Ectodermal cell (in vitro differentiated cells): Measurements from ENCODE around the gene MTMR4.

Experiments used
- H3K27ac ChIP-seq: 2 replicates; pipeline ENCODE4 v1.7.0; 2013; ENCODE audit warnings: mild to moderate bottlenecking, low read depth, low read length; ENCODE audit not compliant: insufficient read depth, poor library complexity, severe bottlenecking
- H3K27me3 ChIP-seq: 2 replicates; pipeline ENCODE4 v1.7.0; 2013; ENCODE audit warnings: mild to moderate bottlenecking, low read length; ENCODE audit not compliant: insufficient read depth, control insufficient read depth, poor library complexity, severe bottlenecking
- H3K36me3 ChIP-seq: one replicate; pipeline ENCODE4 v1.7.0; 2013; ENCODE audit warnings: low read length; ENCODE audit not compliant: control insufficient read depth, insufficient read depth
- H3K4me1 ChIP-seq: one replicate; pipeline ENCODE4 v1.7.0; 2013; ENCODE audit warnings: low read length; ENCODE audit not compliant: control insufficient read depth, insufficient read depth
- H3K4me3 ChIP-seq: 2 replicates; pipeline ENCODE4 v1.7.0; 2013; ENCODE audit warnings: low read depth, low read length, control low read depth; ENCODE audit not compliant: insufficient read depth
- H3K9me3 ChIP-seq: 2 replicates; pipeline ENCODE4 v1.7.0; 2013; ENCODE audit warnings: mild to moderate bottlenecking, low read length, moderate library complexity; ENCODE audit not compliant: control insufficient read depth
- WGBS, 2 experiments: methylation state at CpG; one replicate each; pipeline ENCODE4 v1.1.7; 2013; ENCODE audit warnings: missing lambda C conversion rate in 2 of 2; 5-methylcytosine and 5-hydroxymethylcytosine counted together

Gene MTMR4

GRCh38 chr17:58527949-58528348 lies 13.5 kb upstream of the MTMR4 start:
- Histone ChIP-seq H3K27me3 (peaks cover 17% of the 10 kb centered on the region), H3K36me3 (no peaks in the 10 kb centered on the region), H3K9me3 (no peaks in the 10 kb centered on the region), H3K4me1 (peaks cover 29% of the 10 kb centered on the region), H3K4me3 (no peak overlapping the region), H3K27ac (no peak overlapping the region)
- WGBS, 2 experiments: 68 to 82% methylated on average over 3 of the region's 3 CpGs

GRCh38 chr17:58527306-58527705 lies 12.9 kb upstream of the MTMR4 start:
- H3K36me3 ChIP-seq: no peaks in the 10 kb centered on the region
- H3K27me3 ChIP-seq: peaks cover 10% of the 10 kb centered on the region
- H3K9me3 ChIP-seq: no peaks in the 10 kb centered on the region
- H3K4me1 ChIP-seq: peaks cover 29% of the 10 kb centered on the region
- no peak overlapping the region for H3K4me3 ChIP-seq
- H3K27ac ChIP-seq: no peak overlapping the region
- 82 to 90% methylated on average over 1 to 2 of the region's 2 CpGs for WGBS, 2 experiments

- no peak overlapping the region for H3K27ac ChIP-seq
- H3K9me3 ChIP-seq: no peaks in the 10 kb centered on the region
- 72 to 73% methylated on average over 3 of the region's 3 CpGs for WGBS, 2 experiments
- peaks cover 18% of the 10 kb centered on the region for H3K4me1 ChIP-seq
- no peaks in the 10 kb centered on the region for H3K36me3 ChIP-seq
- H3K4me3 ChIP-seq: no peak overlapping the region
- no peaks in the 10 kb centered on the region for H3K27me3 ChIP-seq
Observed at GRCh38 chr17:58525239-58525638, 10.8 kb upstream of the MTMR4 start.

- H3K27me3 ChIP-seq: no peaks in the 10 kb centered on the region
- no peaks in the 10 kb centered on the region for H3K9me3 ChIP-seq
- H3K4me1 ChIP-seq: peaks cover 6% of the 10 kb centered on the region
- H3K27ac ChIP-seq: no peak overlapping the region
- H3K4me3 ChIP-seq: no peak overlapping the region
- 92 to 95% methylated on average over 10 of the region's 10 CpGs for WGBS, 2 experiments
- H3K36me3 ChIP-seq: no peaks in the 10 kb centered on the region
Observed at GRCh38 chr17:58521680-58522079, 7.2 kb upstream of the MTMR4 start.

GRCh38 chr17:58520843-58521430 lies 6.5 kb upstream of the MTMR4 start:
- H3K27ac ChIP-seq: no peak overlapping the region
- no peak overlapping the region for H3K4me3 ChIP-seq
- H3K36me3 ChIP-seq: no peaks in the 10 kb centered on the region
- H3K27me3 ChIP-seq: no peaks in the 10 kb centered on the region
- 64 to 65% methylated on average over 15 of the region's 15 CpGs for WGBS, 2 experiments
- peaks cover 8% of the 10 kb centered on the region for H3K4me1 ChIP-seq
- H3K9me3 ChIP-seq: no peaks in the 10 kb centered on the region

- Histone ChIP-seq H3K27me3 (no peaks in the 10 kb centered on the region), H3K4me1 (peaks cover 19% of the 10 kb centered on the region), H3K36me3 (no peaks in the 10 kb centered on the region), H3K9me3 (no peaks in the 10 kb centered on the region), H3K27ac (peak overlapping the region; percentile 78), H3K4me3 (peak overlapping the region; percentile 83)
- WGBS, 2 experiments: 0% methylated on average over 39 of the region's 39 CpGs
Observed at GRCh38 chr17:58517928-58518609, 3.6 kb upstream of the MTMR4 start.

- no peaks in the 10 kb centered on the region for H3K27me3 ChIP-seq
- H3K9me3 ChIP-seq: no peaks in the 10 kb centered on the region
- 2% methylated on average over 27 of the region's 27 CpGs for WGBS, 2 experiments
- H3K4me3 ChIP-seq: peak overlapping the region; percentile 64
- H3K4me1 ChIP-seq: peaks cover 23% of the 10 kb centered on the region
- H3K36me3 ChIP-seq: peaks cover 2% of the 10 kb centered on the region
- peak overlapping the region; percentile 74 for H3K27ac ChIP-seq
Observed at GRCh38 chr17:58517378-58517927, 3.0 kb upstream of the MTMR4 start.

GRCh38 chr17:58516644-58517377 lies 2.4 kb upstream of the MTMR4 start:
- peaks cover 23% of the 10 kb centered on the region for H3K4me1 ChIP-seq
- 87 to 91% methylated on average over 2 of the region's 2 CpGs for WGBS, 2 experiments
- no peaks in the 10 kb centered on the region for H3K9me3 ChIP-seq
- no peaks in the 10 kb centered on the region for H3K27me3 ChIP-seq
- H3K27ac ChIP-seq: peak overlapping the region; percentile 74
- H3K4me3 ChIP-seq: peak overlapping the region; percentile 64
- peaks cover 8% of the 10 kb centered on the region for H3K36me3 ChIP-seq

GRCh38 chr17:58515286-58515685 lies 848 bp upstream of the MTMR4 start:
- Histone ChIP-seq H3K4me3 (peak overlapping the region; percentile 85), H3K27me3 (no peaks in the 10 kb centered on the region), H3K36me3 (peaks cover 22% of the 10 kb centered on the region), H3K27ac (no peak overlapping the region), H3K9me3 (no peaks in the 10 kb centered on the region), H3K4me1 (peaks cover 23% of the 10 kb centered on the region)
- 81 to 82% methylated on average over 2 of the region's 2 CpGs for WGBS, 2 experiments

GRCh38 chr17:58514770-58515157 lies 326 bp upstream of the MTMR4 start:
- Histone ChIP-seq H3K27me3 (no peaks in the 10 kb centered on the region), H3K36me3 (peaks cover 22% of the 10 kb centered on the region), H3K4me3 (peak overlapping the region; percentile 85), H3K9me3 (no peaks in the 10 kb centered on the region), H3K27ac (no peak overlapping the region), H3K4me1 (peaks cover 23% of the 10 kb centered on the region)
- WGBS, 2 experiments: 23 to 28% methylated on average over 11 of the region's 11 CpGs
